ENCODE data around the gene ATP5ME.
"Not testable (repeated sequence)": the region's sequence is repeated elsewhere in the genome, so short reads cannot be mapped to it uniquely, and the experiment has no call there.

The ATP5ME gene

DNA sequence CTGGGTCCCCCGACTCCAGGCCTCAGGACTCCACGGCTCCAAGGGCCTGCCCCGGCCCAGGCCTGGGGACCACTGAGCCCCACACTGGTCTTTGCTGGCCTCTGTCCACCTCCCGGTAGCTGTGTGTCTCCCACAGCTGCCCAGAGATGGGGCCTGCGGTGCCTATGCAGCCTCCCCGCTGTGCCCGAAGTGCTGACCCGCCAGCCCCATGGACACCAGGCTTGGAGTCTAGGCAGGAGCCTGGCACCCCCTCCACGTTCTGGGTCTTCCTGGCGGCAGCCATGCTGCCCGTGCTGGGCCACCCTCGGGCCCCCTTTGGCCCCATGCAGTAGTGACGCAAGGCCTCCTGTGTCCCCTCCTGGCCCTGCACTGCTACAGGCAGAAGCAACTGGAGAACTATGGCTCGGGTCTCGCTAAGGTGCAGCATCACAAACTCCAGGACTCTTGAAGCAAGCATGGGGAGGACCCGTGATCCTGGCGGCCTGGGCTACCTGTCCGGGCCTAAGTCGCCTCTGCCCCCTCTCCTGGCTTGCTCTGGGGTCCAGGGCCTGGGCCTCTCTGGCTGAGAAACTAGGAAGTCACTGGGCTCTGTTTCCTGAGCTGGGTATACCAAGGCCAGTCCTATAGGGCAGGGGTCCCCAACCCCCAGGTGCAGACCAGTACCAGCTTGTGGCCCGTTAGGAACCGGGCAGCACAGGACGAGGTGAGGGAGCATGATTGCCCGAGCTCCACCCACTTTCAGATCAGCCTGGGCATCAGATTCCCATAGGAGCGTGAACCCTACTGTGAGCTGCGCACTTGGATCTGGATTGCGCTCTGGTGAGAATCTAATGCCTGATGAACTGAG is 1.2 kb upstream of the ATP5ME start:
- CTCF ChIA-PET: interaction anchor here (2.9 kb wide), 1 partner anchor 9 kb away, joined by 18 read pairs; no protein-coding TSS in a partner anchor
- H3K27me3 Mint-ChIP-seq: peaks cover 11% of the 10 kb centered on the region
- H3K36me3 Mint-ChIP-seq: peaks cover 28% of the 10 kb centered on the region
- H3K27ac Mint-ChIP-seq: peak overlapping the region; percentile 89
- H3K9me3 Mint-ChIP-seq: no peaks in the 10 kb centered on the region
- DNase-seq: no peak
- peak overlapping the region; percentile 85 for H3K4me3 Mint-ChIP-seq
- peaks cover 14% of the 10 kb centered on the region for H3K4me1 Mint-ChIP-seq

DNA sequence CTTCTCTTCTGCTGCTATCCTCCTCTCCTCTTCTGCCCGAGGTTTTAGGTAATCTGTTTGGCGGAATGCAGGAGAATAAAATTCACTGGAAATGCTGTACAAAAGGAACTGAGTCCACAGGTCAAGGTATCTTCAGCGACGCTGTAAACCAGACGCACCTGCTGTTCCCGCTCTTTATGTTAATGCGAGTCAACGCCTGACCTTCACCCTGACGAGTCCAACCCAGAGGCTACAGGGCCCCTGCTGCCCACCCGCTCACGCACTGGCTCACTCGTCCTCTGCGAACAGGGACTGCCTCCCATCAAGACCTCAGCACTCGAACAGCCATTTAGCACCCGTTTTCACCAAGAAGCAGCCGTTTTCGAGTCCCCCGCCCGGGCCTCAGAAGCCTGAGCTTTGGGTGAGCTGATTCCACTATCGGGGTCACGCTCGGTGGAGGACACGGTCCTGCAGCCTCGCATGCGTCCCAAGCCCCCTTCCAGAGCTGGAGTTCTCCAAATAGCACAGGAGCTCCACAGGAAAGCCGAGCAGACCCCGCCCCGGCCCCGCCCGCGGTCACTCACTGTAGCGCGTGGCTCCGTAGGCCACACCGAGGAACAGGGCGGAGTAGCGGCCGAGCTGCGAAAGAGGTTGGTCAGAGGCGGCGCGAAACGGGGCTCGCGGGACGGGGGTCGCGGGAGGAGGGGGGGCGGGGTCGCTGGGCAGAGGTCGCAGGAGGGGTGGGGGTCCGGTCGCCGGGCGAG is 556 bp downstream of the ATP5ME start:
- H3K27me3 Mint-ChIP-seq: peaks cover 4% of the 10 kb centered on the region
- H3K4me3 Mint-ChIP-seq: peak overlapping the region; percentile 85
- H3K4me1 Mint-ChIP-seq: peaks cover 13% of the 10 kb centered on the region
- CTCF ChIA-PET: interaction anchor here (1.2 to 2.9 kb wide), 3 partner anchors 9 to 14 kb away, joined by 4 to 18 read pairs (median 9); no protein-coding TSS in a partner anchor
- no peaks in the 10 kb centered on the region for H3K9me3 Mint-ChIP-seq
- peak; percentile 57 for DNase-seq
- H3K27ac Mint-ChIP-seq: peak overlapping the region; percentile 87
- peaks cover 30% of the 10 kb centered on the region for H3K36me3 Mint-ChIP-seq

DNA sequence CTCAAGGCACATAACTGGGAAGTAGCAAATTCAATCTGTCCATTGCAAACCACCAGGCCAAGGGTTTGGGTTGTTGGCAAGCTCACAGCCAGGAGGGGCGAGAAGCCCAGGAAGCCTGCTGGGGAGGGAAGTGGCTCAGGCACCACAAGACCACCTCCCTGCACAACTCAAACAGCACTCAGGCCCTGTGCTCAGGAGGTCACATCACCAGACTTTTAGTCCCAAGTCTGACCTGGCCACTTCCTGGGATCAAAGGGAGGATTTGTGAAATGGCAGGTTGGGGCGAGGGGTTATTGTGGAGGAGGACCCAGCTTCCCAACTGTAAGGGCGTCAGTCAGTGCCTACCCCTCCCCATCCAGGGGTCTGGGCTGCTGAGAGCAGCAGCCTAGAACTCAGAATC is 2.3 kb downstream of the ATP5ME start:
- no peaks in the 10 kb centered on the region for H3K9me3 Mint-ChIP-seq
- H3K27ac Mint-ChIP-seq: no peak overlapping the region
- CTCF ChIA-PET: no interaction called here
- H3K4me3 Mint-ChIP-seq: no peak overlapping the region
- no peak for DNase-seq
- peaks cover 30% of the 10 kb centered on the region for H3K36me3 Mint-ChIP-seq
- peaks cover 13% of the 10 kb centered on the region for H3K4me1 Mint-ChIP-seq
- no peaks in the 10 kb centered on the region for H3K27me3 Mint-ChIP-seq

DNA sequence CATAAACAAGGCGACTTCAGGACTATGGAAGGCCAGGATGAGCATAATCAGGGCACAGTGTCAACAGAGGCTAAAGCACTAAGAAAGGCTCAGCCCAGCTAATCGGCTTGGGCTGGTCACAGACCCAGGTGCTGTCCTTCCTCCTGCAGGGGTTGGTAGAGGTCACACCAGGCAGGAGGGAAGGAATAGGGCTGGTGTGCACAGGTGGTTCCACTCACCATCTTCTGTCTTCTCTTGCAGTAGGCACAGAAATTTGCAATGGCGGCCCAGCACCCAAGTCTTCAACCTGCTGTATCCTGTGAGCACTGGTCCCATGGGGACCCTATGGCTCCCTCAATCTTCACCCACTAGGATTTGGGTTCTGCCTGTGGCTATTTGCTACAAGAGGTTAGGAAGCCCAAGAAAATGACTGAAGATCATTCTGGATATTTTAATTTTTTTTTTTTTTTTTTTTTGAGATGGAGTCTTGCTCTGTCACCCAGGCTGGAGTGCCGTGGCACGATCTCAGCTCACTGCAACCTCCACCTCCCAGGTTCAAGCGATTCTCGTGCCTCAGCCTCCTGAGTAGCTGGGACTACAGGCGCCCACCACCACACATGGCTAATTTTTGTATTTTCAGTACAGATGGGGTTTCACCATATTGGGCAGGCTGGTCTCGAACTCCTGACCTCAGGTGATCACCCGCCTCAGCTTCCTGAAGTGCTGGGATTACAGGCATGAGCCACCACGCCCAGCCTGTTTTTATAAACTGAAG is 4.1 kb downstream of the ATP5ME start:
- H3K27me3 Mint-ChIP-seq, CTCF ChIA-PET, H3K9me3 Mint-ChIP-seq, DNase-seq, H3K4me3 Mint-ChIP-seq, H3K27ac Mint-ChIP-seq: not testable (repeated sequence)
- H3K36me3 Mint-ChIP-seq: peaks cover 30% of the 10 kb centered on the region
- peaks cover 13% of the 10 kb centered on the region for H3K4me1 Mint-ChIP-seq

DNA sequence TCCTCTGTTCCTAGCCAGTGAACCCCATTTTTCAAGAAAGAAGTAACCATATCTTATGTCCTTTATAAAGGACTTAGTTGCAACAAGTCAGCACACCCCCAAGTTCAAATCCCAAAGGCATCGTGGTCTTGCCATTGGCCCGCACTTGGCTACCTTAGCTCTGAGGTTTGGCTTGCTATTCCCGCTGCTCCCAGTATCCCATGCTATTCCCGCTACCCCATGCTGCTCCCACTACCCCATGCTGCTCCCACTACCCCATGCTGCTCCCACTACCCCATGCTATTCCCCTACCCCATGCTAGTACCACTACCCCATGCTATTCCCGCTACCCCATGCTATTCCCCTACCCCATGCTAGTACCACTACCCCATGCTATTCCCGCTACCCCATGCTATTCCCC is 5.9 kb downstream of the ATP5ME start:
- H3K27me3 Mint-ChIP-seq, H3K4me3 Mint-ChIP-seq, H3K9me3 Mint-ChIP-seq, CTCF ChIA-PET, DNase-seq, H3K27ac Mint-ChIP-seq: not testable (repeated sequence)
- Mint-ChIP-seq H3K4me1 (peaks cover 15% of the 10 kb centered on the region), H3K36me3 (peaks cover 26% of the 10 kb centered on the region)

DNA sequence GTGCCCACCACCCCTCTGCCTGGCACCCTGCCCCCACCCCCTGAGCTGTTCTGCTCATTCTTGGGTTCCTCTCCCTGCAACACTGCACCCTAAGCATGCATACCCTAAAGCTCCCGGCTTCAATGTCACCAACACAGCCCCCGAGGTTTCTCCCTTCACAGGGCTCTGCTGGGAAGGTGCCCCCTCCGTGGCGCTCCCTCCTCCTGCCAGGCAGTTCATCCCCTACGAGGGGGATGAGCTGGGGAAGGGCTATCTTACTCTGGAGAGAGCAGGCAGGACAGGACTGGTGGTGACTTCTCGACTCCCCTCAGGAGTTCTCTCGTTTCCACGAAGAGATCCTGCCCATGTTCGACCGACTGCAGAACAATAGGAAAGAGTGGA is 6.5 kb downstream of the ATP5ME start:
- CTCF ChIA-PET: no interaction called here
- H3K9me3 Mint-ChIP-seq: no peaks in the 10 kb centered on the region
- DNase-seq: no peak
- peaks cover 20% of the 10 kb centered on the region for H3K36me3 Mint-ChIP-seq
- H3K4me1 Mint-ChIP-seq: peaks cover 16% of the 10 kb centered on the region
- H3K4me3 Mint-ChIP-seq: no peak overlapping the region
- no peaks in the 10 kb centered on the region for H3K27me3 Mint-ChIP-seq
- no peak overlapping the region for H3K27ac Mint-ChIP-seq

DNA sequence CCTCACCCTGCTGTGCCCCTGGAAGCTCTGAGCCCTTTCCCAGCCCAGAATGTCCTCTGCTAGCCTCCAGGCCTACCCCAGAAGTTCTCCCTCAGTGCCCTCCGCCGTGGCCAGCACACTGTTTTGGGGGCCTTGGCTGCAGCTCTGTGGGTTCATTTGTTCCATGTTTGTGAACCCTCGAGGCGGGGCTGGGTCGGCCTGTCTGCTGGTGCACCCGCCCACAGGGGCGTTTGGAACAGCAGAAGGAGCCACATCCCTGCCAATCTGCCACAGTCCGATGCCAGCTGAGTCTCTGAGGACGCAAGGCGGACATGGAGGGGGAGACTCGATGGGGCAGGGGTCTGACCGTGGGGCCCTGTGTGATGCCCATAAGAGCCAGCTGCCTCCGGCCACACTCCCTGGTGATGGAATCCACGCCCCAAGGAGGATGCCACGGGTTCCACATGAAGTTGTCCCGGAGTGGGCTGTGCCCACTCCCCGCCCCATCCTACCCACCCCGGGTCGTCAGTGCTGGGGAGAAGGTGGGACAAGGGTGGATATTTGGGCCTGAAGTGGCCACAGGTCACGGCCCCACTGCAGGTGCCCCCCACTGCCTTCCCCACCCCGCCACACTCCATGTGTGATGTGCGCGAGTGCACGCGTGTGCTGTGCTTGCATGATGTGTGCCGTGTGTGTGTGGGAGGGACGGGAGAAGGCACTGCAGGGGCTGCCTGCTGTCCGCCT is 7.1 kb downstream of the ATP5ME start:
- CTCF ChIA-PET: no interaction called here
- Mint-ChIP-seq H3K9me3 (no peaks in the 10 kb centered on the region), H3K36me3 (peaks cover 17% of the 10 kb centered on the region), H3K27me3 (no peaks in the 10 kb centered on the region), H3K4me3 (no peak overlapping the region), H3K27ac (no peak overlapping the region), H3K4me1 (peaks cover 14% of the 10 kb centered on the region)
- DNase-seq: no peak

DNA sequence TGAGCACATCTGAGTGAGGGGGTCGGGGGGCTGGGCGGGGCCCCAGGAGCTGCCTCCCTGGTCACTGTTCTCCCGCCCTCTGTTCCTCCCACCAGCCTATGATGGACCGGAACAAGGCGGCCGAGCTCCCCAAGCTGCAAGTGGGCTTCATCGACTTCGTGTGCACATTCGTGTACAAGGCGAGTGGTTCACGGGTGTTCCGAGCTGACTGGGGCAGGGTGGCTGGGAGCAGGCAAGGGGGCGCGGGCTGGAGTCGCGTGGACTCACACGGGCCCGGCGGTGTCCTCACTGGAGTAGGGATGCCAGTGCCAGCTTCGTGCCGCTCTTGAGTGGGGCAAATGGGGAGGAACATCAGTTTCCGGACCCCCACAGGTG is 7.7 kb downstream of the ATP5ME start:
- CTCF ChIA-PET: no interaction called here
- H3K9me3 Mint-ChIP-seq: no peaks in the 10 kb centered on the region
- no peak overlapping the region for H3K27ac Mint-ChIP-seq

DNA sequence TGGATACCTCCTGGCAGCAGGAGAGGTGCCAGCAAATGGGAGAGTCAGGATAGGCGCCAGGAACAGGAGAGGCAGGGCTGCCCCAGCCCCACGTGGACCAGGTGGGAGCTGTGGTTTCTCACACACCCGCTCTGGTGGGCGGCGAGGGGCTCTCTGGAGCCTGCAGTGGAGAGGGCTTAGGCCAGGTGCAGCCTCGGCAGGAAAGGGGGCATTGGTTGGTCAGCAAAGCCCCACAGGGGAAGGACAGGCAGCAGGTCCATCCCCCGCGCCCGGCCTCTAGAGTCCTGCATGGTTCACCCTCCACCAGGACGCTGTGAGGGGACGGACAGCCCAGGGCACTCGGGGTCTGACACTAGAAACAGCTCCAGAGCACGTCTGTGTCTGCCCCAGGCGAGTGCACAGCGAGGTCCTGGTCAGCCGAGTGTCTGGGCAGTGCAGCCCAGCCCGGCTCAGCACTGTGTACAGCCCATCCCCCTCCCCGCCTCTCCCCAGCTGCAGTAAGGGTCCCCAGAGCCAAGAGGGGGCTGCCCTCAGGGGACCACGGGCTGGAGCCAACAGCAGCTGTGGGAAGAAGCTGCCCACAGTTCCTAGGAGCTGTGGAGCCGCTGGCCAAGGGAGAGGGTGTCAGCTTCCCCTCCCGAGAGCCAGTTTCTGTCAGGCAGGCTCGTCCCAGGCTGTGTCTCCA is 8.2 kb downstream of the ATP5ME start:
- CTCF ChIA-PET: interaction anchor here (3.3 kb wide), 1 partner anchor 8 kb away, joined by 9 read pairs; the partner anchor contains the start of genes ATP5ME and MYL5
- H3K9me3 Mint-ChIP-seq: no peaks in the 10 kb centered on the region
- no peaks in the 10 kb centered on the region for H3K27me3 Mint-ChIP-seq
- DNase-seq: peak; percentile 15
- peaks cover 15% of the 10 kb centered on the region for H3K4me1 Mint-ChIP-seq
- no peak overlapping the region for H3K4me3 Mint-ChIP-seq
- no peak overlapping the region for H3K27ac Mint-ChIP-seq
- peaks cover 9% of the 10 kb centered on the region for H3K36me3 Mint-ChIP-seq

More for the DNA sequence above, 7.7 kb downstream of the ATP5ME start:
- H3K4me3 Mint-ChIP-seq: no peak overlapping the region
- peaks cover 13% of the 10 kb centered on the region for H3K36me3 Mint-ChIP-seq
- H3K27me3 Mint-ChIP-seq: no peaks in the 10 kb centered on the region
- peaks cover 15% of the 10 kb centered on the region for H3K4me1 Mint-ChIP-seq
- DNase-seq: peak; percentile 17

DNA sequence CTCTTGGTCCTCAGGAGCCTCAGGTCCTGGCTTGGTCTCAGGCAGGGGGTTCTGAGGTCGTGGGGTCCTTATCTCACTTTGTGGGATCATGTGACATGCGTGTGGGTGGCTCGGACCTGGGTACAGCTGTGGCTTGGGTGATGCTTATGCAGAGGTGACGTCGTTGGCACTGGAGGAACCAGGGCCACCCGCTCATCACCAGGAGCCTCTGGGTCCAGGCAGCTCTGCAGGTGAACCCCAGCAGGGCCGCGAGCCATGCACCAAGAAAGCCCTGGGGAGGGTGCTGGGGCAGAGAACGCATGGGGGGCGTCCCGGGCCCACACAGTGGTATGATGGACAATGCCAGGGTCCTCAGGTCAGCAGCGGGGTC is 8.7 kb downstream of the ATP5ME start:
- DNase-seq: peak; percentile 17
- Mint-ChIP-seq H3K27me3 (no peaks in the 10 kb centered on the region), H3K36me3 (peaks cover 6% of the 10 kb centered on the region), H3K27ac (no peak overlapping the region), H3K4me1 (peaks cover 15% of the 10 kb centered on the region), H3K9me3 (no peaks in the 10 kb centered on the region), H3K4me3 (peak overlapping the region; percentile 43)
- CTCF ChIA-PET: interaction anchor here (3.3 kb wide), 1 partner anchor 9 kb away, joined by 9 read pairs; the partner anchor contains the start of genes ATP5ME and MYL5

DNA sequence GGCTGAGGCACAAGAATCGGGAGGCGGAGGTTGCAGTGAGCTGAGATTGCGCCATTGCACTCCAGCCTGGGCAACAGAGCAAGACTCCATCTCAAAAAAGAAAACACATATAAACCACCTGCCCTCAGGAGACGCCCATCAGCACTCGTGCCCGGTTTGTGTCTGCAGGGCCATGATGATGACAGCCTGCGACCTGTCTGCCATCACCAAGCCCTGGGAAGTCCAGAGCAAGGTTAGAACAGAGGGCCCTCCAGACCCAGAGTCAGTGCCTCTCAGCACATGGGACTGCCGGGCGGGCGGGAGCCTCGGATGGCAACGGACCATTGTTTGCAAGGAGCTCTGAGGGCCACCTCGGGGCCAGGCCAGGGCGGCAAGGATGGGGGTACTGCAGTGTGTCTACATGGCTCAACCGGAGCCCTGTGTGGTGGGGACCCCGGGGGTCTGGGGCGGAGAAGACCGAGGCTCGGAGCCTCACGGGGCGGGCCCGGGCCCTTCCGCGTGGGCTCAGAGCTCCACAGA is 9.3 kb downstream of the ATP5ME start:
- Mint-ChIP-seq H3K36me3 (peaks cover 7% of the 10 kb centered on the region), H3K4me3 (peak overlapping the region; percentile 79), H3K4me1 (peaks cover 15% of the 10 kb centered on the region), H3K9me3 (peaks cover 5% of the 10 kb centered on the region), H3K27ac (peak overlapping the region; percentile 65), H3K27me3 (no peaks in the 10 kb centered on the region)
- CTCF ChIA-PET: interaction anchor here (1.0 to 3.3 kb wide), 2 partner anchors 9 to 62 kb away, joined by 5 to 9 read pairs; partner anchors contain the start of genes ATP5ME and MYL5
- DNase-seq: peak; percentile 15

DNA sequence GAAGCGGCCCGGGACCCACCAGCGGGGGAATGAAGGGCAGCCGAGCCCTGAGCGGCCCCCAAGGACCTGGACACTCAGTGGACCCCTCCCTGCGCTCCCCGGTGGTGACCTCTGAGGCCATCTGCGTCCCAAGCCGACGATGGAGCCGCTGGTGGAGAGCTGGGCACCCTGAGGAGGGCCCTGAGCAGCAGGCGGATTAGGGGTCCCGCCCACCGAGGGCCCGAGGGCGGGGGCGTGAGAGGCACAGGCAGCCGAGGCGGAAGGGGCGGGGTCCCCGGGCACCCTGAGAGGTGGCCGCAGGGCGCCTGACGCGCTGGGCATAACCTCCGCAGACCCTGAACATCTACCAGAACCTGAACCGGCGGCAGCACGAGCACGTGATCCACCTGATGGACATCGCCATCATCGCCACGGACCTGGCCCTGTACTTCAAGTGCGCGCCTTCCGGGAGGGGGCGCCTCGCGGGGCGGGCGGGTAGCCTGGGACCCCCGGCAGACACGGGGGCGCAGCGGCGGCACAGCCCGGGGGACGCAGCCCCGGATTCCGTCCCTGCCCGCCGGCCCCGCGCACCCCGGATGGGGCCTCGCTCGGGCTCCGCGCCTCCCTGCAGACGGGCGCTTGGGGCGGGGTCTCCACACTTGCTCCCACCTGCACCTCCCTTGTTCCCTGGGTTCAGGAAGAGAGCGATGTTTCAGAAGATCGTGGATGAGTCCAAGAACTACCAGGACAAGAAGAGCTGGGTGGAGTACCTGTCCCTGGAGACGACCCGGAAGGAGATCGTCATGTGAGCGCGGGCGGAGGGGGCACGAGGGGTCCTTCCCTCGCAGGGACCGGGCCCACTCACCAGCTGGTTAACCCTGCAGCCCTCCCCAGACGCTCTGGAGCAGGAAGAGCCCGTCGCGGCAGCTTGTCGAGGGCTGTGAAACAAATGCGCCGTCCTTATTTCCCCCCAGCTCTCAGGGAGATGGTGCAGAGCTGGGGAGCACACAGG is 10.3 kb downstream of the ATP5ME start:
- peak; percentile 86 for DNase-seq
- CTCF ChIA-PET: interaction anchor here (1.0 to 3.3 kb wide), 2 partner anchors 10 to 61 kb away, joined by 5 to 9 read pairs; partner anchors contain the start of genes ATP5ME and MYL5
- peak overlapping the region; percentile 79 for H3K4me3 Mint-ChIP-seq
- H3K4me1 Mint-ChIP-seq: peaks cover 15% of the 10 kb centered on the region
- peaks cover 11% of the 10 kb centered on the region for H3K9me3 Mint-ChIP-seq
- no peaks in the 10 kb centered on the region for H3K27me3 Mint-ChIP-seq
- peaks cover 11% of the 10 kb centered on the region for H3K36me3 Mint-ChIP-seq
- H3K27ac Mint-ChIP-seq: peak overlapping the region; percentile 90
